Adrenal gland (tissue), 12 donors: ENCODE data around the gene NFIB. TPM values are rescaled to one million over a fixed set of nuclear protein-coding genes. Genes with fewer than 3 reads are reported as not detected.

ENCODE experiments used
- DNase-seq, 7 donors: peaks; one replicate each; pipeline ENCODE4 v3.0.0-alpha.2; 2019 to 2020
- H3K27ac ChIP-seq, 5 donors: fragments of 200-600 bp; sonication (generic) in 4 of 5; 1 replicate in 3 of 5; 2 replicates in 2 of 5; pipeline versions ENCODE4 v1.5.1 to v1.8.0; 2016 to 2020; ENCODE audit warnings: mild to moderate bottlenecking in 1 of 5
- H3K27me3 ChIP-seq: fragments of 200-600 bp; 2 replicates; pipeline ENCODE4 v1.8.0; 2021
- H3K36me3 ChIP-seq, 2 donors: fragments of 200-600 bp; replicated peaks in 1 of 2; 1 replicate in 1 of 2; 2 replicates in 1 of 2; pipeline versions ENCODE4 v1.5.1 to v1.8.0; 2018 to 2022
- H3K4me1 ChIP-seq, 2 donors: fragments of 200-600 bp; replicated peaks in 1 of 2; 1 replicate in 1 of 2; 2 replicates in 1 of 2; pipeline versions ENCODE4 v1.5.1 to v1.8.0; 2018 to 2021
- H3K4me3 ChIP-seq, 4 donors: fragments of 200-600 bp; sonication (generic) in 3 of 4; one replicate each; pipeline ENCODE4 v1.5.1; 2016 to 2018
- H3K9me3 ChIP-seq, 3 donors: fragments of 200-600 bp; sonication (generic) in 1 of 3; replicated peaks in 1 of 3; 1 replicate in 2 of 3; 2 replicates in 1 of 3; pipeline versions ENCODE4 v1.5.1 to v1.8.0; 2016 to 2021
- CTCF ChIP-seq, 6 experiments: fragments of 450-650 bp in 4 of 6; fragments of 200-600 bp in 2 of 6; sonication (generic) in 1 of 6; IDR thresholded peaks; 1 replicate in 5 of 6; 2 replicates in 1 of 6; pipeline versions ENCODE4 v1.5.1 to v1.8.0; 2016 to 2021; ENCODE audit warnings: antibody characterized with exemption in 6 of 6, mild to moderate bottlenecking in 2 of 6, moderate library complexity in 1 of 6
- POLR2A ChIP-seq, 2 donors: fragments of 450-650 bp; IDR thresholded peaks; one replicate each; pipeline ENCODE4 v1.6.1; 2017; ENCODE audit warnings: antibody characterized with exemption in 2 of 2, mild to moderate bottlenecking in 2 of 2, moderate library complexity in 1 of 2
- WGBS, 4 donors: extraction: QIAGEN DNeasy Blood & Tissue Kit in 2 of 4; methylation state at CpG; one replicate each; pipeline versions ENCODE4 v1.1.5 to v1.1.7; 2013 to 2017; 5-methylcytosine and 5-hydroxymethylcytosine counted together
- intact Hi-C, 2 donors: fragments of 100-400 bp; cut with DNase I; formaldehyde crosslinking; loops; one replicate each; pipeline versions ENCODE4 v1.14.1 to v1.15.0; 2022 to 2023
- polyA plus RNA-seq, 3 donors: library from polyadenylated mRNA; stranded (reverse); fragments of 200-250 nt in 2 of 3; fragments of 350-450 nt in 1 of 3; fragmentation: Illumina TruSeq in 1 of 3; extraction: RNeasy Lipid Tissue Mini Kit (QIAGEN cat#74804) in 1 of 3; gene quantifications; one replicate each; pipeline ENCODE4 v1.2.3, GENCODE V29; 2013 to 2014
- total RNA-seq, 9 donors: library from RNA; depleted of rRNA in 4 of 9; stranded (reverse); fragments of >200 nt in 4 of 9; fragments of 120-200 nt in 1 of 9; fragmentation: NEBNext Ultra II Directional in 1 of 9; extraction: Animal tissue kit (Norgen Biotek cat#: 25700) in 1 of 9; gene quantifications; one replicate each; pipeline versions ENCODE4 v1.1.0 to v1.2.4, GENCODE V29; 2013 to 2023
- donor health status: healthy with polysubstance abuse.
- donor health status: Bipolar disorder and iron deficiency.
- donor health status: DM: yes; HTN: yes; CAD: no.
- donor health status: DM: no; HTN: no; CAD: no.
- donor health status: DM: no; HTN: no; CAD: no.
- donor health status: DM: yes; HTN: yes; CAD: no.

The NFIB gene
- total and polyA plus RNA-seq, 12 donors: 10.9 to 84.1 (median 43.0) TPM

DNA sequence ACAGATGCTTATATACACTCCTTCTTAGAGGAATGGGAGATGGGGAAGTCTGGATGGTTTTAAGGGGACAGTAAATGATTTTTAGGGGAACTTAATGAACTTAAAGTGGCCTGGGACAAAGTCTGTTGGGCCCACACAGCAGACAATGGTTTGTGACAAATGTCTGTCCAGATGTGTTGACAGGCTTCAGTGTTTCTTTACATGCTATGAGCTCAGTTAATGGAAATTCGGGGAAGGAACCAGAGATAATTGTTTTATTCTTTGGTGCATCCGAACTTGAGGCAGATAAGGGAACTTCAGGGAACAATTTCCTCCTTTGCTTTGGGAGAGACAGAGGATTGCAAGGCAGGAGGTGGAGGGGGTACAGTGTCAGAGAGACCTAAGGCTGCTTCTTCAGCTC is 52.3 kb downstream of the NFIB start:
- H3K9me3 ChIP-seq: no peaks in the 10 kb centered on the region
- TF ChIP-seq CTCF (IDR thresholded peaks at IDR 0.05) (no peak), POLR2A (IDR thresholded peaks at IDR 0.05) (no peak)
- H3K4me1 ChIP-seq: peaks cover 11 to 24% of the 10 kb centered on the region in 2 donors
- H3K36me3 ChIP-seq: no peaks in the 10 kb centered on the region
- WGBS, 4 donors: 65 to 78% (median 70%) methylated on average over 2 of the region's 2 CpGs
- no peak for DNase-seq
- intact Hi-C loops: no loop called here
- H3K4me3 ChIP-seq: no peak overlapping the region
- no peak overlapping the region for H3K27ac ChIP-seq
- H3K27me3 ChIP-seq: no peaks in the 10 kb centered on the region

GRCh38 chr9:14260101-14260500 is 53.8 kb downstream of the NFIB start:
- intact Hi-C loops: no loop called here
- WGBS, 4 donors: 80 to 85% (median 83%) methylated on average over 4 of the region's 4 CpGs

DNA sequence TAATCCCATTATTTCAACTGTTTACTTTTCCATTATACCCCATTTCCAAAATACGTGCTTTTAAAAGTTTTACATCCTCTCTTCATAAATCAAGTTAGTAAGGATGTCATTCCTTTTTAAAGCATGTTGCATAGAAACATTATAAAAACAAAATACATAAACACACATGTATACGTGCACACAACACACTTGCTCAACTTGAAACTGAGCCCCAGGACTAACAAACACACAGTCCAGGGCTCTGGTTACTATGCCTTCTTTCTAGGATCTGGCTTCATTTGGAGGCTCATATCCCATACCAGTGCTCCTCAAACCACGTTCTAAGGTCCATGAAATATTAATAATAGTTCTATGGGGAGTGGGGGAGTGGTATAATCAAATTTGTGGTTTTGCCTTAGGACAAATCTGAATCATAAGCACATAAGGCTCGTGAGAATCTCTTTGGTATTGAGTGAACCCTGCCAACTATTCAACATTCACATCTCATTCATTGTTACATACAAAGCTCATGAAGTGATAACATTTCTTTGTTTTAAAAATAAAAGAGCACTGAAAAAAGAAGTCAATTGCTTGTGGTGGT is 55.2 kb downstream of the NFIB start:
- DNase-seq: no peak
- no peak overlapping the region for H3K4me3 ChIP-seq
- H3K27me3 ChIP-seq: no peaks in the 10 kb centered on the region
- no peaks in the 10 kb centered on the region for H3K36me3 ChIP-seq
- WGBS, 4 donors: 65 to 70% (median 68%) methylated on average over 4 of the region's 4 CpGs
- no peak overlapping the region for H3K27ac ChIP-seq
- no peaks in the 10 kb centered on the region for H3K9me3 ChIP-seq
- H3K4me1 ChIP-seq: peaks cover 13 to 30% of the 10 kb centered on the region in 2 donors
- intact Hi-C loops: no loop called here
- TF ChIP-seq POLR2A (IDR thresholded peaks at IDR 0.05): no peak
- no peak for TF ChIP-seq CTCF (IDR thresholded peaks at IDR 0.05)

More at GRCh38 chr9:14260101-14260500, 53.8 kb downstream of the NFIB start:
- H3K27ac ChIP-seq: peak overlapping the region in 2 of 5 donors; percentile 17 to 48
- no peak overlapping the region for H3K4me3 ChIP-seq
- no peaks in the 10 kb centered on the region for H3K27me3 ChIP-seq
- H3K4me1 ChIP-seq: peaks cover 13 to 37% of the 10 kb centered on the region in 2 donors
- no peak for TF ChIP-seq CTCF (IDR thresholded peaks at IDR 0.05)
- TF ChIP-seq POLR2A (IDR thresholded peaks at IDR 0.05): no peak
- peak in 4 of 7 donors; percentile 36 to 49 (median 40) for DNase-seq
- H3K36me3 ChIP-seq: no peaks in the 10 kb centered on the region
- H3K9me3 ChIP-seq: no peaks in the 10 kb centered on the region

DNA sequence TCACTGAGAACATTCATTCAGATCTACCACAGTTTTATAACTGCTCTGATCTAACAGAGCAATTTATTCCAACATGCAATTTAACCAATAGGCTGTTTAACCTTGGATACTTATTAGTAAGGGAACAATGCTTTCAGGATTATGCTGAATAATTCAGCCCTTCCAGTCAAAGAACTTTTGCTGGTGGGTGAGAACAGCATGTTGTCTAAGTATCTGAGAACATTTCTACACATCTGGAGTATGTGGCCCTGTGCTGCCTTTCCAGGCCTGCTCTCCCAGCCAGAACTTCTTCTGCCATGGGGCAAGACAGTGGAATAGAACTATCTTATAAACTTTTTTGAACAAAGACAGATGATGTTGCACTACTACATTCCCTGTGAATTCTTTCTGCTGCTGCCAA is 55.8 kb downstream of the NFIB start:
- peaks cover 13 to 30% of the 10 kb centered on the region in 2 donors for H3K4me1 ChIP-seq
- no peaks in the 10 kb centered on the region for H3K27me3 ChIP-seq

More for the DNA sequence above, 55.8 kb downstream of the NFIB start:
- Histone ChIP-seq H3K4me3 (no peak overlapping the region), H3K27ac (no peak overlapping the region), H3K36me3 (no peaks in the 10 kb centered on the region), H3K9me3 (no peaks in the 10 kb centered on the region)
- intact Hi-C loops: no loop called here
- TF ChIP-seq POLR2A (IDR thresholded peaks at IDR 0.05) (no peak), CTCF (IDR thresholded peaks at IDR 0.05) (no peak)
- no peak for DNase-seq
